NB4 (cell line): Measurements from ENCODE around the gene KLHDC8A.

Experiments used
- CTCF ChIP-seq: IDR thresholded peaks from one replicate; pipeline ENCODE4 v1.5.1; 2012; ENCODE audit warnings: low read depth, low read length
- MAX ChIP-seq: IDR thresholded peaks from 2 replicates; pipeline ENCODE4 v1.6.1; 2011; ENCODE audit warnings: low read depth, low read length
- MYC ChIP-seq: IDR thresholded peaks from 2 replicates; pipeline ENCODE4 v1.6.1; 2011; ENCODE audit warnings: low read depth, low read length
- POLR2A ChIP-seq: IDR thresholded peaks from 2 replicates; pipeline ENCODE4 v1.6.1; 2011; ENCODE audit warnings: mild to moderate bottlenecking; ENCODE audit not compliant: insufficient read length; ENCODE audit errors: extremely low read depth

GRCh38 chr1:205318231-205318991 is 38.3 kb downstream of the KLHDC8A start:
- TF ChIP-seq CTCF = no peak
- TF ChIP-seq POLR2A = no peak
- TF ChIP-seq MAX = no peak
- TF ChIP-seq MYC = no peak
